Retina (tissue), 1 donor: ENCODE data around the gene CYP2D6.
A peak's percentile ranks its signal among the peaks of the same experiment; 100 is the strongest.

Source experiments
- DNase-seq: peaks from one replicate; pipeline ENCODE4 v3.0.0-alpha.2; 2016

The CYP2D6 gene

DNA sequence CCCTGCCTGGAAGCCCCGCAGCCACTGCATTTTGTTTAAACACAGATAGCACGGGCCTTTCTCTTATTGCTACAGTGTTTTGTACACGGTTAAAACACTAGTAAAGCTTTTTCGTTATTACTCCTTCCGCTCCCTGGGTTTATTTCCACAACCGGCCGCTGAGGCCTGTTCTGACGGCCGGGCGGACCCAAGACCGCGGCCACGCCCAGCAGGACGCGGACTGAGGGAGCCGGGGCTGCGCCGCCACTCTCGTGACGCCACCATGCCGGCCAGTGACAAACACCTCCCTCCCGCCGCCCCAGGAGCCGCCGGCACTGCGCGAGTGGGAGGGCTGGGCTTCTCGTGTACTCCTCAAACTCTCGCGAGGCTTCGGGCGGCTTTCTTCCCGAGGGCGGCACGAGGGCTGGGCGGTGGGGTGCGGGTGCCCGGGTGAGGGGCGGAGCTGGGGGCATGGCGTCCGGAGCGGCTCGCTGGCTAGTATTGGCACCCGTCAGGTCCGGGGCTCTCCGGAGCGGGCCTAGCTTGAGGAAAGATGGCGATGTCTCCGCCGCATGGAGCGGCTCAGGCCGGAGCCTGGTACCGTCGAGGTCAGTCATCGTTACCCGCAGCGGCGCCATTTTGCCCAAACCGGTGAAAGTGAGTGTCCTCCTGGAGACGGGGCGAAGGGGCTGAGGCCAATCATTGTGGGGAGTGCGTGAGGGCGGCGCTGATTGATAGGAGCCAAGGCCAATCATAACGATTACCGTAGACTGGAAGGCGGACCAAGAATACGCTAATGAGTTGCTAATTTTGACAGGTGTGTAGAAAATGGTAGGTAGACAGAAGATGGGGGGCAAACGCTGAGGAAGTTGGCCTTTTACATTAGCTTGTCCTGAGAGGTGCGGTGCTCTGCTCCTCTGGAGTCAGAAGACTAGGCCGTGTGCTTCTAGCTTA, 51.0 kb downstream of the CYP2D6 start, which contains the start of gene SMDT1:
Gene SMDT1, plus strand, starts transcription at position 382 of the 933 bp plus-strand sequence. Its CDS starts 69 bp downstream, at position 451.
- peak; percentile 100 for DNase-seq

DNA sequence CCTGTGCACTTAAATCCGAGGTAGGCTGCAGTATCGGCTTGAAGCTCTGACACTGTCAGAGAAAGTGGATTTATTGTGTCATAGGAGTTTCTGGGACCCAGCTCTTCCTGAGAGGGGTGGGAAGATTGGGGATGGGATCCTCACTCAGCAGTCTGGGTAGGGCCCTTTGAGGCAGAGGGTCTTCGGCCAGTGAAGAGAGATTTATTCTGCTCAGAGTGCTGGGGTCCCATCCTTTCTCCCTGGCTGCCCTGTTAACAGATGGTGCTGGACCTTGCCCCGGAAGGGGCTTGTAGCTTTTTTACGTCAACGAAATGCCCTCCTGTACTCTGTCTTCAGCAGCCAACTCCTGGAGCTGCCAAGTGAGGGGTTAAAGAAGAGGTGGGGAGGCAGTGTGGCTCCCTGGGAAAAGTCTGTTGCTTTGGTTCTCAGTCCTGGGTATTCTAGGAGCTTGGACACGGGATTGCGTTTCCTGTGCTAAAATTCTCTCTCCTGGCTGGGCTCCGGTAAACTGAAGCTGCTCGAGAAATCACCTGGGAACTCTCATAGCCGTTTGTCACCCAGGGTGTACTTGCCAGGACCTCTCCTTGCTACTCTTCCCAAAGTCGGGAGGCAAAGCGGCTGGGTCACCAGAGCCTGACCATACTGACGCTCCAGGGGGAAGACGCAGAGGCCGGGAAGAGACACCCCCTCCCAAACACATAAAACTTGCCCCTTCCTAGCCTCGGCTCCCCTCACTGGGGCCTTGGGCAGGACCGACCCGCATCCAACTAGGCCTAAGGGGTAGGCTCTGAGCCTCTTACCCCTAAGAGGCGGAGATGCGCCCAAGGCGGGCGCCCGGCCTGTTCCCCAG, 51.9 kb downstream of the CYP2D6 start:
- no peak for DNase-seq

DNA sequence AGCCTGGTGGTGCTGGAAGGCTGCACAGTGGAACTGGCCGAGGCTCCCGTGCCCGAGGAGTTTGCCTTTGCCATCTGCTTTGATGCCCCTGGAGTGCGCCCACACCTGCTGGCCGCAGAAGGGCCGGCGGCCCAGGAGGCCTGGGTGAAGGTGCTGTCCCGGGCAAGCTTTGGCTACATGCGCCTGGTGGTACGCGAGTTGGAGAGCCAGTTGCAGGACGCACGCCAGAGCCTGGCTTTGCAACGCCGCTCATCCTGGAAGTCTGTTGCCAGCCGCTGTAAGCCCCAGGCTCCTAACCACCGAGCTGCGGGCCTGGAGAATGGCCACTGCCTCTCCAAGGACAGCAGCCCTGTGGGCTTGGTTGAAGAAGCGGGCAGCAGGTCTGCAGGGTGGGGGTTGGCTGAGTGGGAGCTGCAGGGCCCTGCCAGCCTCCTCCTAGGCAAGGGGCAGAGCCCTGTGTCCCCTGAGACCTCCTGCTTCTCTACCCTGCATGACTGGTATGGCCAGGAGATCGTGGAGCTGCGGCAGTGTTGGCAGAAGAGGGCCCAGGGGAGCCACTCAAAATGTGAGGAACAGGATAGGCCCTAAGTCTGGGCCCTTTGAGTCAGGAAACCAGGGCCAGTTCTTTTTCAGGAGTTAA, 53.0 kb downstream of the CYP2D6 start:
- DNase-seq: no peak

DNA sequence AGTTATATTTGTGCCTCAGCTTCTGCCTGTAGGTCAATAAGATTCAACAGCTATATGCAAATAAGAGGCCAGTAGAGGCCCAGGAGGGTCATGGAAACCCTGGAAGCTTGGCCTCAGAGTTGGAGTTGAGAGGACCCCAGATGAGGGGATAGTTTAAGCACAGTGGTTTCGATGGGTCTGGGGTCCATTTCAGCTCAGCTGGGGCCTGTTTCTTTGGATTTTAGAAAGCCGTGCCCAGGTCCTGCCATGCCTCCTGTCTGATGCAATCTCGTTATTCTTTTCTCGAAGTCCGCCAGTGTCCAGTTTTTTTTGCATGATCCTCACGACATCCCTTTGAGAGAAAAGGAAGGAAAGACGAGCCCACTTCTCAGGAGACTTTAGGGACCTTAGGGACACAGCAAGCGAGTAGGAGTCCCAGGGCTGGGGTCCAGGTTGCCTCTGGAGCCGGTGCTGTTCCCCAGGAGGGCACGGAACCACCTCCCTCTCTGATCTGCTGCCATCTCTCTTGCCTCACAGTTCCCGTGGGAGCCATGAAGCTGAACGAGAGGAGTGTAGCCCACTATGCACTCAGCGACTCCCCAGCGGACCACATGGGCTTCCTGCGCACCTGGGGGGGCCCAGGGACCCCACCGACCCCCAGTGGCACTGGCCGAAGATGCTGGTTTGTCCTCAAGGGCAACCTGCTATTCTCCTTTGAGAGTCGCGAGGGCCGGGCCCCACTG, 53.7 kb downstream of the CYP2D6 start:
- DNase-seq: no peak
